Uterus (tissue), 4 donors: Measurements from ENCODE around the gene HPSE2. TPM values are rescaled to one million over a fixed set of nuclear protein-coding genes. Genes with fewer than 3 reads are reported as not detected.

ENCODE experiments used
- DNase-seq, 2 donors: peaks; one replicate each; pipeline ENCODE4 v3.0.0-alpha.2; 2019 to 2020
- H3K27ac ChIP-seq, 2 donors: fragments of 200-600 bp; sonication (generic); 1 replicate in 1 of 2; 2 replicates in 1 of 2; pipeline ENCODE4 v1.5.1; 2016 to 2018
- H3K27me3 ChIP-seq, 2 donors: fragments of 200-600 bp; sonication (generic); one replicate each; pipeline ENCODE4 v1.5.1; 2018 to 2019; ENCODE audit warnings: control low read depth in 1 of 2
- H3K36me3 ChIP-seq, 2 donors: fragments of 200-600 bp; sonication (generic); one replicate each; pipeline ENCODE4 v1.5.1; 2019; ENCODE audit warnings: control low read depth in 1 of 2
- H3K4me1 ChIP-seq, 2 donors: fragments of 200-600 bp; sonication (generic); one replicate each; pipeline ENCODE4 v1.5.1; 2018 to 2019; ENCODE audit warnings: control low read depth in 1 of 2
- H3K4me3 ChIP-seq, 2 donors: fragments of 200-600 bp; sonication (generic); 1 replicate in 1 of 2; 2 replicates in 1 of 2; pipeline ENCODE4 v1.5.1; 2018 to 2019; ENCODE audit warnings: mild to moderate bottlenecking in 1 of 2
- H3K9me3 ChIP-seq, 2 donors: fragments of 200-600 bp; sonication (generic); one replicate each; pipeline ENCODE4 v1.5.1; 2019; ENCODE audit warnings: control low read depth in 1 of 2
- CTCF ChIP-seq, 4 experiments: fragments of 200-600 bp in 2 of 4; fragments of 450-650 bp in 2 of 4; sonication (generic) in 2 of 4; IDR thresholded peaks; one replicate each; pipeline ENCODE4 v1.5.1; 2016 to 2019; ENCODE audit warnings: antibody characterized with exemption in 4 of 4, mild to moderate bottlenecking in 2 of 4, moderate library complexity in 1 of 4
- POLR2A ChIP-seq, 2 donors: fragments of 450-650 bp; IDR thresholded peaks; one replicate each; pipeline ENCODE4 v1.6.1; 2016; ENCODE audit warnings: antibody characterized with exemption in 2 of 2, mild to moderate bottlenecking in 1 of 2, moderate library complexity in 1 of 2
- intact Hi-C: fragments of 100-400 bp; cut with DNase I; formaldehyde crosslinking; loops from one replicate; pipeline ENCODE4 v1.15.1; 2023; ENCODE audit warnings: low total_unique reads
- total RNA-seq, 4 donors: library from RNA; depleted of rRNA in 3 of 4; stranded (reverse); fragments of >200 nt in 3 of 4; gene quantifications; one replicate each; pipeline versions ENCODE4 v1.1.0 to v1.2.4, GENCODE V29; 2014 to 2023
- donor health status: DM: yes; HTN: yes; CAD: no.

HPSE2 gene
- total RNA-seq, 4 donors from 2014 or later = 7.0 to 13.6 (median 7.7) TPM; not detected in 1

- H3K4me3 ChIP-seq = no peak overlapping the region
- DNase-seq = no peak
- H3K9me3 ChIP-seq = no peaks in the 10 kb centered on the region
- H3K27me3 ChIP-seq = no peaks in the 10 kb centered on the region
- H3K36me3 ChIP-seq = no peaks in the 10 kb centered on the region
- no peaks in the 10 kb centered on the region for H3K4me1 ChIP-seq
- no peak overlapping the region for H3K27ac ChIP-seq
- intact Hi-C loops = no loop called here
- no peak for TF ChIP-seq CTCF (IDR thresholded peaks at IDR 0.05)
- no peak for TF ChIP-seq POLR2A (IDR thresholded peaks at IDR 0.05)
These were observed 548.0 kb downstream of the HPSE2 start for GRCh38 chr10:98687685-98688084.

- no peaks in the 10 kb centered on the region for H3K9me3 ChIP-seq
- no peaks in the 10 kb centered on the region for H3K27me3 ChIP-seq
- intact Hi-C loops = no loop called here
- DNase-seq = no peak
- H3K4me3 ChIP-seq = no peak overlapping the region
- no peak for TF ChIP-seq POLR2A (IDR thresholded peaks at IDR 0.05)
- no peak for TF ChIP-seq CTCF (IDR thresholded peaks at IDR 0.05)
- H3K4me1 ChIP-seq = no peaks in the 10 kb centered on the region
- H3K36me3 ChIP-seq = no peaks in the 10 kb centered on the region
- no peak overlapping the region for H3K27ac ChIP-seq
These were observed 551.4 kb downstream of the HPSE2 start for GRCh38 chr10:98684019-98684899.

GRCh38 chr10:98676895-98677294 lies 558.8 kb downstream of the HPSE2 start:
- no peak overlapping the region for H3K27ac ChIP-seq
- H3K4me3 ChIP-seq = no peak overlapping the region
- H3K36me3 ChIP-seq = no peaks in the 10 kb centered on the region
- H3K27me3 ChIP-seq = no peaks in the 10 kb centered on the region
- intact Hi-C loops = no loop called here
- no peaks in the 10 kb centered on the region for H3K9me3 ChIP-seq
- no peak for DNase-seq
- TF ChIP-seq POLR2A (IDR thresholded peaks at IDR 0.05) (no peak), CTCF (IDR thresholded peaks at IDR 0.05) (no peak)
- no peaks in the 10 kb centered on the region for H3K4me1 ChIP-seq

GRCh38 chr10:98675902-98676301 lies 559.8 kb downstream of the HPSE2 start:
- intact Hi-C loops = no loop called here
- H3K36me3 ChIP-seq = no peaks in the 10 kb centered on the region
- no peaks in the 10 kb centered on the region for H3K27me3 ChIP-seq
- no peak for DNase-seq
- H3K9me3 ChIP-seq = no peaks in the 10 kb centered on the region
- H3K4me3 ChIP-seq = no peak overlapping the region
- no peak overlapping the region for H3K27ac ChIP-seq
- TF ChIP-seq POLR2A (IDR thresholded peaks at IDR 0.05) (no peak), CTCF (IDR thresholded peaks at IDR 0.05) (no peak)
- H3K4me1 ChIP-seq = no peaks in the 10 kb centered on the region

GRCh38 chr10:98673171-98673782 lies 562.4 kb downstream of the HPSE2 start:
- Histone ChIP-seq H3K4me3 (no peak overlapping the region), H3K36me3 (no peaks in the 10 kb centered on the region), H3K27ac (no peak overlapping the region), H3K4me1 (no peaks in the 10 kb centered on the region), H3K27me3 (no peaks in the 10 kb centered on the region), H3K9me3 (no peaks in the 10 kb centered on the region)
- no peak for DNase-seq
- TF ChIP-seq CTCF (IDR thresholded peaks at IDR 0.05) (no peak), POLR2A (IDR thresholded peaks at IDR 0.05) (no peak)
- intact Hi-C loops = no loop called here
